Esophagus muscularis mucosa (tissue), 4 donors: ENCODE data around the gene WDFY4. TPM values are rescaled to one million over a fixed set of nuclear protein-coding genes. Genes with fewer than 3 reads are reported as not detected.

Experiments used
- DNase-seq: peaks from one replicate; pipeline ENCODE4 v3.0.0-alpha.2; 2017; ENCODE audit errors: extremely low spot score
- H3K27ac ChIP-seq, 4 donors: fragments of 200-600 bp; sonication (generic); replicated peaks in 1 of 4; 1 replicate in 3 of 4; 2 replicates in 1 of 4; pipeline ENCODE4 v1.5.1; 2016 to 2019; ENCODE audit warnings: mild to moderate bottlenecking in 1 of 4
- H3K27me3 ChIP-seq, 4 donors: fragments of 200-600 bp; sonication (generic); one replicate each; pipeline versions ENCODE4 v1.5.1 to v1.6.0; 2016 to 2019
- H3K36me3 ChIP-seq, 4 donors: fragments of 200-600 bp; sonication (generic); one replicate each; pipeline ENCODE4 v1.5.1; 2016 to 2019
- H3K4me1 ChIP-seq, 4 donors: fragments of 200-600 bp; sonication (generic); one replicate each; pipeline ENCODE4 v1.5.1; 2016 to 2019
- H3K4me3 ChIP-seq, 4 donors: fragments of 200-600 bp; sonication (generic); 1 replicate in 2 of 4; 2 replicates in 2 of 4; pipeline ENCODE4 v1.5.1; 2016 to 2019; ENCODE audit warnings: mild to moderate bottlenecking in 4 of 4, moderate library complexity in 1 of 4
- H3K9me3 ChIP-seq, 4 donors: fragments of 200-600 bp; sonication (generic); 1 replicate in 3 of 4; 2 replicates in 1 of 4; pipeline ENCODE4 v1.5.1; 2016 to 2019
- CTCF ChIP-seq, 3 experiments: fragments of 200-600 bp in 2 of 3; fragments of 450-650 bp in 1 of 3; sonication (generic) in 2 of 3; IDR thresholded peaks; one replicate each; pipeline ENCODE4 v1.5.1; 2017 to 2019; ENCODE audit warnings: antibody characterized with exemption in 3 of 3, mild to moderate bottlenecking in 2 of 3, moderate library complexity in 1 of 3
- EP300 ChIP-seq: sonication (generic); formaldehyde crosslinking; IDR thresholded peaks from one replicate; pipeline ENCODE4 v1.6.1; 2017; ENCODE audit warnings: antibody characterized with exemption
- POLR2A ChIP-seq: fragments of 450-650 bp; IDR thresholded peaks from one replicate; pipeline ENCODE4 v1.6.1; 2017; ENCODE audit warnings: antibody characterized with exemption, moderate library complexity, mild to moderate bottlenecking, low read depth
- POLR2AphosphoS5 ChIP-seq, 2 donors: sonication (generic); formaldehyde crosslinking; IDR thresholded peaks; one replicate each; pipeline ENCODE4 v1.6.1; 2017; ENCODE audit warnings: antibody characterized with exemption in 2 of 2
- WGBS: methylation state at CpG from one replicate; pipeline ENCODE4 v1.1.5; 2018; 5-methylcytosine and 5-hydroxymethylcytosine counted together
- intact Hi-C: fragments of 100-400 bp; cut with DNase I; formaldehyde crosslinking; loops from one replicate; pipeline ENCODE4 v1.15.1; 2023
- total RNA-seq, 4 donors: library from RNA; depleted of rRNA; stranded (reverse); fragments of >200 nt; gene quantifications; one replicate each; pipeline versions ENCODE4 v1.1.0 to v1.2.1, GENCODE V29; 2016

The WDFY4 gene
- total RNA-seq, 4 donors from 2014 or later = 2.3 to 7.3 (median 5.2) TPM

- Histone ChIP-seq H3K4me1 (peaks cover 0 to 8% (median 0%) of the 10 kb centered on the region in 4 donors), H3K27ac (no peak overlapping the region), H3K9me3 (no peaks in the 10 kb centered on the region), H3K36me3 (no peaks in the 10 kb centered on the region), H3K27me3 (no peaks in the 10 kb centered on the region), H3K4me3 (no peak overlapping the region)
- 60% methylated on average over 10 of the region's 10 CpGs for WGBS
- DNase-seq = no peak
- intact Hi-C loops = no loop called here
- no peak for TF ChIP-seq EP300
- no peak for TF ChIP-seq CTCF (IDR thresholded peaks at IDR 0.05)
- TF ChIP-seq POLR2AphosphoS5 (IDR thresholded peaks at IDR 0.05) = no peak
- no peak for TF ChIP-seq POLR2A
Measured at GRCh38 chr10:48947690-48948469, 263.2 kb downstream of the WDFY4 start.

- DNase-seq = no peak
- intact Hi-C loops = no loop called here
- 73% methylated on average over 2 of the region's 2 CpGs for WGBS
Measured at GRCh38 chr10:48948470-48949037, 263.9 kb downstream of the WDFY4 start.

GRCh38 chr10:48951707-48952106 is 267.0 kb downstream of the WDFY4 start:
- intact Hi-C loops = no loop called here
- H3K9me3 ChIP-seq = no peaks in the 10 kb centered on the region
- H3K4me1 ChIP-seq = peaks cover 0 to 8% (median 0%) of the 10 kb centered on the region in 4 donors
- DNase-seq = no peak
- H3K27ac ChIP-seq = no peak overlapping the region
- no peak overlapping the region for H3K4me3 ChIP-seq
- H3K36me3 ChIP-seq = no peaks in the 10 kb centered on the region
- TF ChIP-seq EP300 (no peak), POLR2A (no peak), POLR2AphosphoS5 (IDR thresholded peaks at IDR 0.05) (no peak), CTCF (IDR thresholded peaks at IDR 0.05) (no peak)
- WGBS = 85% methylated on average over 7 of the region's 7 CpGs
- no peaks in the 10 kb centered on the region for H3K27me3 ChIP-seq

More at GRCh38 chr10:48948470-48949037, 263.9 kb downstream of the WDFY4 start:
- Histone ChIP-seq H3K4me3 (no peak overlapping the region), H3K27me3 (no peaks in the 10 kb centered on the region), H3K4me1 (peaks cover 0 to 8% (median 0%) of the 10 kb centered on the region in 4 donors), H3K9me3 (no peaks in the 10 kb centered on the region), H3K27ac (no peak overlapping the region), H3K36me3 (no peaks in the 10 kb centered on the region)
- no peak for TF ChIP-seq CTCF (IDR thresholded peaks at IDR 0.05)

GRCh38 chr10:48957361-48958151 is 272.9 kb downstream of the WDFY4 start:
- no peaks in the 10 kb centered on the region for H3K9me3 ChIP-seq
- H3K27me3 ChIP-seq = peaks cover 0 to 5% (median 0%) of the 10 kb centered on the region in 4 donors
- H3K4me3 ChIP-seq = no peak overlapping the region
- no peak overlapping the region for H3K27ac ChIP-seq
- WGBS = 95% methylated on average over 16 of the region's 16 CpGs
- TF ChIP-seq POLR2AphosphoS5 (IDR thresholded peaks at IDR 0.05) (no peak), CTCF (IDR thresholded peaks at IDR 0.05) (no peak), POLR2A (no peak), EP300 (no peak)
- no peak for DNase-seq
- intact Hi-C loops = no loop called here
- H3K4me1 ChIP-seq = no peaks in the 10 kb centered on the region
- no peaks in the 10 kb centered on the region for H3K36me3 ChIP-seq
